ENCODE measurements around the gene ITSN1. TPM values are rescaled to one million over a fixed set of nuclear protein-coding genes. Genes with fewer than 3 reads are reported as not detected.
"Not testable (repeated sequence)": the region's sequence is repeated elsewhere in the genome, so short reads cannot be mapped to it uniquely, and the experiment has no call there.

The ITSN1 gene
- total RNA-seq, 1 donor from 2014 or later = 77.5 TPM

GRCh38 chr21:33619726-33620125 lies 22.6 kb upstream of the ITSN1 start:
- Mint-ChIP-seq H3K27ac (no peak overlapping the region), H3K9me3 (peaks cover 8% of the 10 kb centered on the region), H3K4me3 (no peak overlapping the region), H3K27me3 (ENCODE audit: low read depth) (no peaks in the 10 kb centered on the region), H3K36me3 (peaks cover 44% of the 10 kb centered on the region), H3K4me1 (no peaks in the 10 kb centered on the region)
- DNase-seq (ENCODE audit: low spot score in 2 of 2, unreplicated experiment in 2 of 2) = no peak
- TF ChIP-seq CTCF (IDR thresholded peaks at IDR 0.05; ENCODE audit: unreplicated experiment) = no peak

- Mint-ChIP-seq H3K4me1 (no peaks in the 10 kb centered on the region), H3K27ac (no peak overlapping the region), H3K36me3 (peaks cover 39% of the 10 kb centered on the region), H3K4me3 (no peak overlapping the region), H3K27me3 (ENCODE audit: low read depth) (no peaks in the 10 kb centered on the region), H3K9me3 (peaks cover 8% of the 10 kb centered on the region)
- DNase-seq (ENCODE audit: low spot score in 2 of 2, unreplicated experiment in 2 of 2) = no peak
- no peak for TF ChIP-seq CTCF (IDR thresholded peaks at IDR 0.05; ENCODE audit: unreplicated experiment)
Observed at GRCh38 chr21:33622253-33622652, 20.0 kb upstream of the ITSN1 start.

GRCh38 chr21:33626151-33626550 lies 16.1 kb upstream of the ITSN1 start:
- not testable (repeated sequence) for H3K4me3 Mint-ChIP-seq; H3K27ac Mint-ChIP-seq; DNase-seq (ENCODE audit: low spot score in 2 of 2, unreplicated experiment in 2 of 2); H3K27me3 Mint-ChIP-seq (ENCODE audit: low read depth); H3K4me1 Mint-ChIP-seq
- peaks cover 14% of the 10 kb centered on the region for H3K9me3 Mint-ChIP-seq
- peaks cover 34% of the 10 kb centered on the region for H3K36me3 Mint-ChIP-seq

GRCh38 chr21:33634254-33634653 lies 8.0 kb upstream of the ITSN1 start:
- H3K27ac Mint-ChIP-seq = no peak overlapping the region
- no peak for DNase-seq (ENCODE audit: low spot score in 2 of 2, unreplicated experiment in 2 of 2)
- peaks cover 25% of the 10 kb centered on the region for H3K36me3 Mint-ChIP-seq
- H3K4me3 Mint-ChIP-seq = no peak overlapping the region
- no peaks in the 10 kb centered on the region for H3K4me1 Mint-ChIP-seq
- no peaks in the 10 kb centered on the region for H3K27me3 Mint-ChIP-seq (ENCODE audit: low read depth)
- no peak for TF ChIP-seq CTCF (IDR thresholded peaks at IDR 0.05; ENCODE audit: unreplicated experiment)
- H3K9me3 Mint-ChIP-seq = peaks cover 14% of the 10 kb centered on the region

GRCh38 chr21:33640697-33641351 lies 1.5 kb upstream of the ITSN1 start:
- peaks cover 23% of the 10 kb centered on the region for H3K4me1 Mint-ChIP-seq
- H3K9me3 Mint-ChIP-seq = no peaks in the 10 kb centered on the region
- no peak for TF ChIP-seq CTCF (IDR thresholded peaks at IDR 0.05; ENCODE audit: unreplicated experiment)
- H3K27ac Mint-ChIP-seq = peak overlapping the region; percentile 98
- DNase-seq (ENCODE audit: low spot score in 2 of 2, unreplicated experiment in 2 of 2) = no peak
- H3K27me3 Mint-ChIP-seq (ENCODE audit: low read depth) = no peaks in the 10 kb centered on the region
- peaks cover 9% of the 10 kb centered on the region for H3K36me3 Mint-ChIP-seq
- peak overlapping the region; percentile 81 for H3K4me3 Mint-ChIP-seq

GRCh38 chr21:33641352-33642026 lies 812 bp upstream of the ITSN1 start, which contains the start of gene CRYZL1:
Gene CRYZL1 (minus strand): TSS chr21:33641741. CDS start chr21:33631551, 10,190 bp downstream.
- peaks cover 23% of the 10 kb centered on the region for H3K4me1 Mint-ChIP-seq
- H3K4me3 Mint-ChIP-seq = peak within 1 kb of the TSS; percentile 81
- H3K36me3 Mint-ChIP-seq = peaks cover 9% of the 10 kb centered on the region
- DNase-seq (ENCODE audit: low spot score in 2 of 2, unreplicated experiment in 2 of 2) = peak; percentile 99
- no peak for TF ChIP-seq CTCF (IDR thresholded peaks at IDR 0.05; ENCODE audit: unreplicated experiment)
- peak within 1 kb of the TSS; percentile 98 for H3K27ac Mint-ChIP-seq
- no peaks in the 10 kb centered on the region for H3K9me3 Mint-ChIP-seq
- no peaks in the 10 kb centered on the region for H3K27me3 Mint-ChIP-seq (ENCODE audit: low read depth)
